Activated naive CD8-positive, alpha-beta T cell treated with anti-CD3 and anti-CD28 coated beads, Interleukin-2, amount 50 U/mL, for 16 hours (primary cell): ENCODE measurements around the gene FGR.

Experiments used
- DNase-seq: peaks from one replicate; pipeline ENCODE4 v3.0.0-alpha.2; 2020; ENCODE audit warnings: low read depth, low spot score

FGR gene

GRCh38 chr1:27588256-27589232, 46.4 kb downstream of the FGR start:
- DNase-seq, result no peak

- DNase-seq, result no peak
These were observed 49.3 kb downstream of the FGR start for GRCh38 chr1:27585684-27586083.

- DNase-seq, result no peak
These were observed 50.5 kb downstream of the FGR start for GRCh38 chr1:27584453-27584852.

GRCh38 chr1:27583479-27583878, 51.5 kb downstream of the FGR start:
- DNase-seq, result no peak

GRCh38 chr1:27581823-27582243, 53.2 kb downstream of the FGR start:
- DNase-seq, result no peak

GRCh38 chr1:27577504-27578188, 57.3 kb downstream of the FGR start:
- no peak for DNase-seq

GRCh38 chr1:27576806-27577227, 58.2 kb downstream of the FGR start:
- DNase-seq, result no peak

- DNase-seq, result no peak
These were observed 59.1 kb downstream of the FGR start for GRCh38 chr1:27575840-27576331.

GRCh38 chr1:27574871-27575831, 59.8 kb downstream of the FGR start:
- DNase-seq, result no peak

GRCh38 chr1:27574001-27574781, 60.8 kb downstream of the FGR start:
- DNase-seq, result no peak

- DNase-seq, result no peak
These were observed 62.1 kb downstream of the FGR start for GRCh38 chr1:27572679-27573426.

GRCh38 chr1:27572019-27572678, 62.8 kb downstream of the FGR start:
- no peak for DNase-seq

- no peak for DNase-seq
These were observed 63.5 kb downstream of the FGR start for GRCh38 chr1:27571439-27572018.

- no peak for DNase-seq
These were observed 64.2 kb downstream of the FGR start for GRCh38 chr1:27570784-27571183.

GRCh38 chr1:27570356-27570755, 64.6 kb downstream of the FGR start:
- DNase-seq, result no peak

GRCh38 chr1:27569506-27570291, 65.3 kb downstream of the FGR start:
- DNase-seq, result no peak

- DNase-seq, result no peak
These were observed 65.9 kb downstream of the FGR start for GRCh38 chr1:27569088-27569460.
